K562 (cell line): ENCODE data around the gene PRTFDC1. TPM values are rescaled to one million over a fixed set of nuclear protein-coding genes. Genes with fewer than 3 reads are reported as not detected.

Experiments
- ATAC-seq: fragments of 200-7000 bp; cut with Tn5 transposase; 3 replicates; pipeline ENCODE4 v1.9.1; 2020; ENCODE audit warnings: moderate library complexity
- BruUV-seq: library from RNA; stranded (reverse); fragments of 400-500 nt; replicated peaks from 2 replicates; lab custom pipeline; 2021; lab: Mats Ljungman, UMichigan
- CTCF ChIA-PET: fragments of 300-600 bp; formaldehyde crosslinking; extraction: SDS; loops from one replicate; lab custom pipeline; 2021; ENCODE audit warnings: low intra/inter-chr PET ratio; lab: Yijun Ruan, JAX
- POLR2A ChIA-PET: fragments of 300-600, 350-650 bp; sonication (Branson Sonifier 250); formaldehyde crosslinking; extraction: SDS; loops from one replicate; lab custom pipeline; 2021; ENCODE audit warnings: antibody characterized with exemption, inconsistent platforms; lab: Yijun Ruan, JAX
- DNase-seq, 4 experiments: peaks; one replicate each; pipeline versions ENCODE4 v3.0.0 to v3.0.0-alpha.2; 2011 to 2018; ENCODE audit warnings: low spot score in 3 of 4, mixed read lengths in 3 of 4; ENCODE audit errors: extremely low read depth in 1 of 4
- FAIRE-seq: peaks from 2 replicates; lab custom pipeline; 2011; peaks lifted over from hg19 to GRCh38; lab: Jason Lieb, UNC
- H2AFZ ChIP-seq: 2 replicates; pipeline ENCODE4 v1.6.0; 2011; ENCODE audit warnings: low read depth, low read length, control low read depth, inconsistent platforms
- H3K27ac ChIP-seq: fragments of 200-600 bp; 3 replicates; pipeline ENCODE4 v1.8.0; 2011; ENCODE audit warnings: low read depth, mild to moderate bottlenecking, control low read depth, inconsistent platforms, low read length, moderate library complexity, mixed read lengths; ENCODE audit errors: extremely low read depth
- H3K27me3 ChIP-seq, 2 experiments: fragments of 300-600 bp in 1 of 2; 2 replicates in 1 of 2; 3 replicates in 1 of 2; pipeline versions ENCODE4 v1.6.0 to v1.8.0; 2011; ENCODE audit warnings: inconsistent platforms in 2 of 2, low read length in 2 of 2, mild to moderate bottlenecking in 1 of 2, mixed read lengths in 1 of 2, moderate library complexity in 1 of 2; ENCODE audit not compliant: control insufficient read depth in 2 of 2, insufficient read depth in 2 of 2
- H3K36me3 ChIP-seq: fragments of 300-600 bp; 3 replicates; pipeline ENCODE4 v1.8.0; 2011; ENCODE audit warnings: mild to moderate bottlenecking, low read length, inconsistent platforms; ENCODE audit not compliant: control insufficient read depth, insufficient read depth
- H3K4me1 ChIP-seq, 2 experiments: fragments of 200-600 bp in 1 of 2; replicated peaks in 1 of 2; 2 replicates in 1 of 2; 3 replicates in 1 of 2; pipeline versions ENCODE4 v1.5.1 to v1.8.0; 2011; ENCODE audit warnings: inconsistent platforms in 2 of 2, low read length in 2 of 2, mild to moderate bottlenecking in 1 of 2, mixed read lengths in 1 of 2, moderate library complexity in 1 of 2; ENCODE audit not compliant: control insufficient read depth in 2 of 2, insufficient read depth in 2 of 2
- H3K4me2 ChIP-seq: 2 replicates; pipeline ENCODE4 v1.6.1; 2011; ENCODE audit warnings: low read length, control low read depth, inconsistent platforms, mixed read lengths; ENCODE audit not compliant: insufficient read depth
- H3K4me3 ChIP-seq: fragments of 200-600 bp; sonication (generic), shearing (Covaris generic); 2 replicates; pipeline ENCODE4 v1.5.1; 2016; ENCODE audit warnings: control low read depth, inconsistent platforms
- H3K79me2 ChIP-seq: fragments of 200-600 bp; 3 replicates; pipeline ENCODE4 v1.8.0; 2011; ENCODE audit warnings: low read length, inconsistent platforms; ENCODE audit not compliant: control insufficient read depth, insufficient read depth
- H3K9ac ChIP-seq, 2 experiments: 2 replicates each; pipeline versions ENCODE4 v1.6.0 to v1.6.1; 2011; ENCODE audit warnings: low read depth in 2 of 2, low read length in 2 of 2, control low read depth in 1 of 2, inconsistent platforms in 1 of 2, mild to moderate bottlenecking in 1 of 2, mixed read lengths in 1 of 2; ENCODE audit not compliant: insufficient read depth in 1 of 2
- H3K9me1 ChIP-seq: one replicate; pipeline ENCODE4 v1.6.0; 2011; ENCODE audit warnings: inconsistent platforms, mild to moderate bottlenecking, low read length, moderate library complexity; ENCODE audit not compliant: control insufficient read depth, insufficient read depth
- H3K9me3 ChIP-seq: replicated peaks from 2 replicates; pipeline ENCODE4 v1.5.1; 2011; ENCODE audit warnings: low read depth, low read length, inconsistent platforms; ENCODE audit not compliant: control insufficient read depth, insufficient read depth
- H4K20me1 ChIP-seq: replicated peaks from 2 replicates; pipeline ENCODE4 v1.6.1; 2011; ENCODE audit warnings: low read length, inconsistent platforms, mixed read lengths; ENCODE audit not compliant: control insufficient read depth, insufficient read depth
- WGBS: fragments of 100-300 bp; shearing (Covaris generic); methylation state at CpG from one replicate; pipeline ENCODE4 v1.1.6; 2016; ENCODE audit warnings: low coverage, mixed read lengths; ENCODE audit not compliant: insufficient coverage; ENCODE audit errors: missing lambda C conversion rate; 5-methylcytosine and 5-hydroxymethylcytosine counted together
- in situ Hi-C: fragments of 300-500 bp; cut with MboI; formaldehyde crosslinking; loops from 4 replicates; pipeline ENCODE4 v1.15.0; 2018; ENCODE audit warnings: inconsistent platforms, mixed read lengths
- intact Hi-C: fragments of 100-400 bp; cut with micrococcal nuclease; formaldehyde crosslinking; loops from 2 replicates; pipeline ENCODE4 v1.14.2; 2022
- polyA plus RNA-seq, 8 experiments: library from polyadenylated mRNA; depleted of rRNA in 4 of 8; stranded (reverse) in 5 of 8; unstranded in 3 of 8; fragments of >200 nt; fragmentation: Nextera tagmentation in 2 of 8; fragmentation: Illumina TruSeq in 1 of 8; extraction: Ambion mirVana in 2 of 8; extraction: Trizol in 1 of 8; gene quantifications; 2 replicates each; pipeline versions ENCODE4 v1.2.1 to v1.2.3, GENCODE V29; 2011 to 2014; ENCODE audit warnings: inconsistent platforms in 1 of 8, missing spikeins in 1 of 8
- total RNA-seq, 7 experiments: library from RNA; depleted of rRNA in 6 of 7; stranded (reverse); fragments of >200 nt in 6 of 7; fragmentation: Illumina TruSeq in 2 of 7; extraction: Trizol in 2 of 7; gene quantifications; 2 replicates each; pipeline versions ENCODE4 v1.2.1 to v1.2.3, GENCODE V29; 2011 to 2021; ENCODE audit warnings: low replicate concordance in 1 of 7
- TF ChIP-seq, protein P1 (sequence below): fragments of 450-650 bp; formaldehyde crosslinking; IDR thresholded peaks from 2 replicates; pipeline ENCODE4 v1.4.0; 2020; ENCODE audit warnings: mild to moderate bottlenecking, moderate library complexity
- TF ChIP-seq, protein P2 (sequence below): sonication (generic); formaldehyde crosslinking; IDR thresholded peaks from 2 replicates; pipeline ENCODE4 v1.8.1; 2022; ENCODE audit warnings: missing genetic modification reagents
- TF ChIP-seq, protein P3 (sequence below): sonication (generic); formaldehyde crosslinking; IDR thresholded peaks from 2 replicates; pipeline ENCODE4 v1.8.1; 2023; ENCODE audit warnings: mild to moderate bottlenecking, missing genetic modification reagents
- TF ChIP-seq, protein P4 (sequence below): fragments of 250-450 bp; sonication (Bioruptor Pico); IDR thresholded peaks from 2 replicates; pipeline ENCODE4 v1.4.0; 2020; ENCODE audit warnings: mild to moderate bottlenecking, moderate library complexity, borderline replicate concordance

Gene PRTFDC1
- total and polyA plus RNA-seq, 9 of the 15 experiments (the other 6 are each of a cell fraction or from before 2014, with no cell fraction given) = 7.0 to 27.6 (median 10.0) TPM

DNA sequence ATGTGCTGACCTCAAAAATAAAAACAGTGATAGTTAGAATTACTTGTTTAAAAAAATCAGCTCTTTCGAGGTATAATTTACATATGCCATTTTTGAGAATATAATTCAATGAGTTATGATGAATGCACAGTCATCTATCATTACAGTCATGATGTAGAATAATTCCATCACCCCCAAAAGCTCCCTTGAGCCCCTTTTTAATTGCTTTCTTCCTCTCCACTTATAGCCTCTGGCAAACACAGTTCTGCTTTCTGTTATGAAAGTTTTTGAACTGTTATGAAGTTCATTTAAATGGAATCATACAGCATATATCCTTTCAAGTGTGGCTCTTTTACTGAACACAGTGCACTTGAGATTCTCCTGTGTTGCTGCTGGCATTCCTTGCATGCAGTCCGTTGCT, 41.4 kb downstream of the PRTFDC1 start:
- Histone ChIP-seq H3K27ac (no peak overlapping the region), H3K9me1 (no peaks in the 10 kb centered on the region), H3K79me2 (no peaks in the 10 kb centered on the region), H3K4me1 (peaks cover 5 to 32% of the 10 kb centered on the region in 2 experiments; a peak in 4 of 5 replicates), H3K4me2 (no peak overlapping the region), H3K9ac (no peak overlapping the region), H3K27me3 (no peaks in the 10 kb centered on the region), H4K20me1 (no peaks in the 10 kb centered on the region), H2AFZ (no peak overlapping the region), H3K36me3 (no peaks in the 10 kb centered on the region; the same call in 2 of the 3 replicates), H3K9me3 (no peaks in the 10 kb centered on the region), H3K4me3 (no peak overlapping the region)
- ChIA-PET POLR2A (no interaction called here), CTCF (no interaction called here)
- intact Hi-C loops (no loop called here), in situ Hi-C loops (no loop called here)
- WGBS = 69% methylated on average over 2 of the region's 2 CpGs
- DNase-seq (no peak), FAIRE-seq (no peak), ATAC-seq (no peak)
- no TSS peak for BruUV-seq
- TF ChIP-seq, protein P1, sequence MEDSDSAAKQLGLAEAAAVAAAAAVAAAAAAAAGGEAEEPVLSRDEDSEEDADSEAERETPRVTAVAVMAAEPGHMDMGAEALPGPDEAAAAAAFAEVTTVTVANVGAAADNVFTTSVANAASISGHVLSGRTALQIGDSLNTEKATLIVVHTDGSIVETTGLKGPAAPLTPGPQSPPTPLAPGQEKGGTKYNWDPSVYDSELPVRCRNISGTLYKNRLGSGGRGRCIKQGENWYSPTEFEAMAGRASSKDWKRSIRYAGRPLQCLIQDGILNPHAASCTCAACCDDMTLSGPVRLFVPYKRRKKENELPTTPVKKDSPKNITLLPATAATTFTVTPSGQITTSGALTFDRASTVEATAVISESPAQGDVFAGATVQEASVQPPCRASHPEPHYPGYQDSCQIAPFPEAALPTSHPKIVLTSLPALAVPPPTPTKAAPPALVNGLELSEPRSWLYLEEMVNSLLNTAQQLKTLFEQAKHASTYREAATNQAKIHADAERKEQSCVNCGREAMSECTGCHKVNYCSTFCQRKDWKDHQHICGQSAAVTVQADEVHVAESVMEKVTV (CRISPR knock-in tag) = no peak

DNA sequence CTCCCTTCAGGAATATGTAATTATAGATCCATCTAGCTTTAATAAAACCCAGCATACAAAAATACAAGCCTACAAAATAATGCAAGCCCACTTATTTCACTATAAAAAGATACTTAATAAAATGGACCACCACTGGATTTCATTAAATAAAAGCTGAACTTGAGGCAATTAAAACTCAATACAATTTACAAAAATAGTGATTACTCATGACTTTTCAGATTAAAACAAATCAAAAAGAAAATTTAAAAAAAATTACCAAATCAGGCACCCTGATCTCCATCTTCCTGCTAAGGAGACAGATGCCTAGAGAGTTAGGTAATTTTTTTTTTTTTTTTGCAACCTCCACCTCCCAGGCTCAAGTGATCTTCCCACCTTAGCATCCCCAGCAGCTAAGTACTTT, 41.8 kb downstream of the PRTFDC1 start:
- ATAC-seq = no peak
- TF ChIP-seq, protein P2, sequence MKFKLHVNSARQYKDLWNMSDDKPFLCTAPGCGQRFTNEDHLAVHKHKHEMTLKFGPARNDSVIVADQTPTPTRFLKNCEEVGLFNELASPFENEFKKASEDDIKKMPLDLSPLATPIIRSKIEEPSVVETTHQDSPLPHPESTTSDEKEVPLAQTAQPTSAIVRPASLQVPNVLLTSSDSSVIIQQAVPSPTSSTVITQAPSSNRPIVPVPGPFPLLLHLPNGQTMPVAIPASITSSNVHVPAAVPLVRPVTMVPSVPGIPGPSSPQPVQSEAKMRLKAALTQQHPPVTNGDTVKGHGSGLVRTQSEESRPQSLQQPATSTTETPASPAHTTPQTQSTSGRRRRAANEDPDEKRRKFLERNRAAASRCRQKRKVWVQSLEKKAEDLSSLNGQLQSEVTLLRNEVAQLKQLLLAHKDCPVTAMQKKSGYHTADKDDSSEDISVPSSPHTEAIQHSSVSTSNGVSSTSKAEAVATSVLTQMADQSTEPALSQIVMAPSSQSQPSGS (CRISPR knock-in tag) = no peak
- TF ChIP-seq, protein P3, sequence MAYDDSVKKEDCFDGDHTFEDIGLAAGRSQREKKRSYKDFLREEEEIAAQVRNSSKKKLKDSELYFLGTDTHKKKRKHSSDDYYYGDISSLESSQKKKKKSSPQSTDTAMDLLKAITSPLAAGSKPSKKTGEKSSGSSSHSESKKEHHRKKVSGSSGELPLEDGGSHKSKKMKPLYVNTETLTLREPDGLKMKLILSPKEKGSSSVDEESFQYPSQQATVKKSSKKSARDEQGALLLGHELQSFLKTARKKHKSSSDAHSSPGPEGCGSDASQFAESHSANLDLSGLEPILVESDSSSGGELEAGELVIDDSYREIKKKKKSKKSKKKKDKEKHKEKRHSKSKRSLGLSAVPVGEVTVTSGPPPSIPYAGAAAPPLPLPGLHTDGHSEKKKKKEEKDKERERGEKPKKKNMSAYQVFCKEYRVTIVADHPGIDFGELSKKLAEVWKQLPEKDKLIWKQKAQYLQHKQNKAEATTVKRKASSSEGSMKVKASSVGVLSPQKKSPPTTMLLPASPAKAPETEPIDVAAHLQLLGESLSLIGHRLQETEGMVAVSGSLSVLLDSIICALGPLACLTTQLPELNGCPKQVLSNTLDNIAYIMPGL = no peak
- TF ChIP-seq, protein P4, sequence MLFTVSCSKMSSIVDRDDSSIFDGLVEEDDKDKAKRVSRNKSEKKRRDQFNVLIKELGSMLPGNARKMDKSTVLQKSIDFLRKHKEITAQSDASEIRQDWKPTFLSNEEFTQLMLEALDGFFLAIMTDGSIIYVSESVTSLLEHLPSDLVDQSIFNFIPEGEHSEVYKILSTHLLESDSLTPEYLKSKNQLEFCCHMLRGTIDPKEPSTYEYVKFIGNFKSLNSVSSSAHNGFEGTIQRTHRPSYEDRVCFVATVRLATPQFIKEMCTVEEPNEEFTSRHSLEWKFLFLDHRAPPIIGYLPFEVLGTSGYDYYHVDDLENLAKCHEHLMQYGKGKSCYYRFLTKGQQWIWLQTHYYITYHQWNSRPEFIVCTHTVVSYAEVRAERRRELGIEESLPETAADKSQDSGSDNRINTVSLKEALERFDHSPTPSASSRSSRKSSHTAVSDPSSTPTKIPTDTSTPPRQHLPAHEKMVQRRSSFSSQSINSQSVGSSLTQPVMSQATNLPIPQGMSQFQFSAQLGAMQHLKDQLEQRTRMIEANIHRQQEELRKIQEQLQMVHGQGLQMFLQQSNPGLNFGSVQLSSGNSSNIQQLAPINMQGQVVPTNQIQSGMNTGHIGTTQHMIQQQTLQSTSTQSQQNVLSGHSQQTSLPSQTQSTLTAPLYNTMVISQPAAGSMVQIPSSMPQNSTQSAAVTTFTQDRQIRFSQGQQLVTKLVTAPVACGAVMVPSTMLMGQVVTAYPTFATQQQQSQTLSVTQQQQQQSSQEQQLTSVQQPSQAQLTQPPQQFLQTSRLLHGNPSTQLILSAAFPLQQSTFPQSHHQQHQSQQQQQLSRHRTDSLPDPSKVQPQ (CRISPR knock-in tag) = no peak

More for the DNA sequence above, 41.8 kb downstream of the PRTFDC1 start:
- Histone ChIP-seq H4K20me1 (no peaks in the 10 kb centered on the region), H3K79me2 (no peaks in the 10 kb centered on the region), H3K9me1 (no peaks in the 10 kb centered on the region), H3K4me2 (no peak overlapping the region), H3K36me3 (no peaks in the 10 kb centered on the region; the same call in 2 of the 3 replicates), H3K27ac (no peak overlapping the region), H3K9ac (no peak overlapping the region), H2AFZ (no peak overlapping the region), H3K4me3 (no peak overlapping the region), H3K4me1 (peaks cover 5 to 27% of the 10 kb centered on the region in 2 experiments; a peak in 3 of 5 replicates), H3K9me3 (no peaks in the 10 kb centered on the region), H3K27me3 (no peaks in the 10 kb centered on the region)
- intact Hi-C loops (no loop called here), in situ Hi-C loops (no loop called here)
- DNase-seq (no peak), FAIRE-seq (no peak)
- ChIA-PET CTCF (no interaction called here), POLR2A (interaction anchor here (1.6 kb wide), 1 partner anchor 10 kb away, joined by 3 read pairs; no protein-coding TSS in a partner anchor)
- BruUV-seq = no TSS peak
